Measurements from ENCODE around the gene NDRG4. TPM values are rescaled to one million over a fixed set of nuclear protein-coding genes. Genes with fewer than 3 reads are reported as not detected.
A peak's percentile ranks its signal among the peaks of the same experiment; 100 is the strongest.

The NDRG4 gene
- total RNA-seq, 1 experiment from 2014 or later = 4.8 TPM

GRCh38 chr16:58499092-58499511, 841 bp upstream of the NDRG4 start:
- POLR2A ChIA-PET (ENCODE audit: unreplicated experiment) = no interaction called here
- intact Hi-C loops (cut with micrococcal nuclease; ENCODE audit: unreplicated experiment) = no loop called here

GRCh38 chr16:58500430-58501241, 693 bp downstream of the NDRG4 start:
- H3K4me2 ChIP-seq = peak overlapping the region; percentile 60
- H3K79me2 ChIP-seq (ENCODE audit: low read depth) = no peaks in the 10 kb centered on the region
- peaks cover 15% of the 10 kb centered on the region; the same call in 1 of the 2 replicates for H3F3A ChIP-seq (ENCODE audit: insufficient read depth, low read depth)
- ChIA-PET CTCF (no interaction called here), POLR2A (ENCODE audit: unreplicated experiment) (interaction anchor here (0.6 kb wide), 3 partner anchors 118 to 577 kb away, joined by 3 to 5 read pairs (median 4); no protein-coding TSS in a partner anchor)
- 0 out of 2 replicates have a peak, but pooled peaks cover 7% of the 10 kb centered on the region for H3K4me1 ChIP-seq (replicated peaks; ENCODE audit: insufficient read depth)
- H3K4me3 ChIP-seq = peak overlapping the region; percentile 11; the same call in 1 of the 2 replicates
- TSS peak; percentile 22 for BruUV-seq (replicated peaks)
- TF ChIP-seq CTCF (conservative IDR thresholded peaks at IDR 0.05) = no peak
- no peak for TF ChIP-seq EZH2 (IDR thresholded peaks at IDR 0.05; ENCODE audit: low read depth)
- H3K27me3 ChIP-seq (ENCODE audit: insufficient read depth, low read depth) = no peaks in the 10 kb centered on the region
- no peak overlapping the region for H3K27ac ChIP-seq
- H3K9me2 ChIP-seq (ENCODE audit: insufficient read depth) = no peaks in the 10 kb centered on the region
- intact Hi-C loops (cut with micrococcal nuclease; ENCODE audit: unreplicated experiment) = no loop called here
- no peaks in the 10 kb centered on the region for H3K9me3 ChIP-seq (ENCODE audit: insufficient read depth, low read depth)
- no peaks in the 10 kb centered on the region for H4K20me1 ChIP-seq (ENCODE audit: insufficient read depth)
- no peaks in the 10 kb centered on the region for H3K36me3 ChIP-seq (ENCODE audit: low read depth)
- DNase-seq = no peak
- H2AFZ ChIP-seq = no peak overlapping the region

More at GRCh38 chr16:58499092-58499511, 841 bp upstream of the NDRG4 start:
- H3F3A ChIP-seq (ENCODE audit: insufficient read depth, low read depth) = peaks cover 15% of the 10 kb centered on the region; the same call in 1 of the 2 replicates
- DNase-seq = no peak
- no peak overlapping the region for H2AFZ ChIP-seq
- 0 out of 2 replicates have a peak, but pooled peaks cover 7% of the 10 kb centered on the region for H3K4me1 ChIP-seq (replicated peaks; ENCODE audit: insufficient read depth)
- no peak overlapping the region for H3K4me2 ChIP-seq
- TF ChIP-seq CTCF (conservative IDR thresholded peaks at IDR 0.05) (no peak), EZH2 (IDR thresholded peaks at IDR 0.05; ENCODE audit: low read depth) (no peak)
- H3K79me2 ChIP-seq (ENCODE audit: low read depth) = no peaks in the 10 kb centered on the region
- BruUV-seq (replicated peaks) = no TSS peak
- no peaks in the 10 kb centered on the region for H3K9me2 ChIP-seq (ENCODE audit: insufficient read depth)
- no peaks in the 10 kb centered on the region for H3K9me3 ChIP-seq (ENCODE audit: insufficient read depth, low read depth)
- no peaks in the 10 kb centered on the region for H3K27me3 ChIP-seq (ENCODE audit: insufficient read depth, low read depth)
- no peak overlapping the region for H3K4me3 ChIP-seq
- no peak overlapping the region for H3K27ac ChIP-seq
- no peaks in the 10 kb centered on the region for H4K20me1 ChIP-seq (ENCODE audit: insufficient read depth)
- CTCF ChIA-PET = no interaction called here
- no peaks in the 10 kb centered on the region for H3K36me3 ChIP-seq (ENCODE audit: low read depth)

- Histone ChIP-seq H3K4me2 (no peak overlapping the region), H3K79me2 (ENCODE audit: low read depth) (no peaks in the 10 kb centered on the region), H3K4me1 (replicated peaks; ENCODE audit: insufficient read depth) (0 out of 2 replicates have a peak, but pooled peaks cover 7% of the 10 kb centered on the region), H3K9me2 (ENCODE audit: insufficient read depth) (no peaks in the 10 kb centered on the region), H3K36me3 (ENCODE audit: low read depth) (no peaks in the 10 kb centered on the region), H4K20me1 (ENCODE audit: insufficient read depth) (no peaks in the 10 kb centered on the region), H2AFZ (no peak overlapping the region), H3K9me3 (ENCODE audit: insufficient read depth, low read depth) (no peaks in the 10 kb centered on the region), H3K27ac (no peak overlapping the region), H3K4me3 (no peak overlapping the region), H3K27me3 (ENCODE audit: insufficient read depth, low read depth) (no peaks in the 10 kb centered on the region), H3F3A (ENCODE audit: insufficient read depth, low read depth) (peaks cover 13% of the 10 kb centered on the region; the same call in 1 of the 2 replicates)
- POLR2A ChIA-PET (ENCODE audit: unreplicated experiment) = no interaction called here
- no TSS peak for BruUV-seq (replicated peaks)
- no peak for TF ChIP-seq EZH2 (IDR thresholded peaks at IDR 0.05; ENCODE audit: low read depth)
- no peak for TF ChIP-seq CTCF (conservative IDR thresholded peaks at IDR 0.05)
- CTCF ChIA-PET = no interaction called here
- intact Hi-C loops (cut with micrococcal nuclease; ENCODE audit: unreplicated experiment) = no loop called here
- DNase-seq = no peak
Measured at GRCh38 chr16:58501242-58502131, 1.5 kb downstream of the NDRG4 start.
